Measurements from ENCODE around the gene CCNYL1. TPM values are rescaled to one million over a fixed set of nuclear protein-coding genes. Genes with fewer than 3 reads are reported as not detected.
A peak's percentile ranks its signal among the peaks of the same experiment; 100 is the strongest.

Gene CCNYL1
- total and polyA plus RNA-seq, 12 donors = 2.0 to 13.3 (median 6.6) TPM

GRCh38 chr2:207706936-207707860 is 4.2 kb upstream of the CCNYL1 start:
- H3K4me3 ChIP-seq = no peak overlapping the region
- 43 to 56% (median 48%) methylated on average over 4 of the region's 4 CpGs for WGBS, 4 donors
- no peaks in the 10 kb centered on the region for H3K27me3 ChIP-seq
- TF ChIP-seq CTCF (IDR thresholded peaks at IDR 0.05) (no peak), POLR2A (IDR thresholded peaks at IDR 0.05) (no peak)
- no peak overlapping the region for H3K27ac ChIP-seq
- no peaks in the 10 kb centered on the region for H3K36me3 ChIP-seq (replicated peaks in 1 of 2)
- no peak for DNase-seq
- intact Hi-C loops (cut with DNase I) = no loop called here
- H3K9me3 ChIP-seq (replicated peaks in 1 of 3) = no peaks in the 10 kb centered on the region
- peaks cover 5 to 8% of the 10 kb centered on the region in 2 donors for H3K4me1 ChIP-seq (replicated peaks in 1 of 2)

- peak overlapping the region in 4 of 5 donors; percentile 68 to 95 (median 82) for H3K27ac ChIP-seq
- intact Hi-C loops (cut with DNase I) = loop anchor here in 1 of 2 donors (5.0 kb wide), 1 partner anchor 85 kb away; the partner anchor contains the start of gene METTL21A
- H3K36me3 ChIP-seq (replicated peaks in 1 of 2) = no peaks in the 10 kb centered on the region
- TF ChIP-seq POLR2A (IDR thresholded peaks at IDR 0.05) (no peak), CTCF (IDR thresholded peaks at IDR 0.05) (no peak)
- H3K4me3 ChIP-seq = peak overlapping the region; percentile 58 to 96 (median 88)
- H3K4me1 ChIP-seq (replicated peaks in 1 of 2) = peaks cover 5 to 17% of the 10 kb centered on the region in 2 donors
- WGBS, 4 donors = 0 to 1% (median 0%) methylated on average over 19 to 67 of the region's 67 CpGs
- DNase-seq = peak in 6 of 7 donors; percentile 35 to 68 (median 58)
- no peaks in the 10 kb centered on the region for H3K27me3 ChIP-seq
- no peaks in the 10 kb centered on the region for H3K9me3 ChIP-seq (replicated peaks in 1 of 3)
Measured at GRCh38 chr2:207711750-207712530, 500 bp downstream of the CCNYL1 start.

- TF ChIP-seq CTCF (IDR thresholded peaks at IDR 0.05) (no peak), POLR2A (IDR thresholded peaks at IDR 0.05) (no peak)
- Histone ChIP-seq H3K4me1 (replicated peaks in 1 of 2) (peaks cover 0 to 9% of the 10 kb centered on the region in 2 donors), H3K9me3 (replicated peaks in 1 of 3) (no peaks in the 10 kb centered on the region), H3K27me3 (no peaks in the 10 kb centered on the region), H3K36me3 (replicated peaks in 1 of 2) (no peaks in the 10 kb centered on the region), H3K4me3 (no peak overlapping the region), H3K27ac (no peak overlapping the region)
- intact Hi-C loops (cut with DNase I) = no loop called here
- WGBS, 4 donors = 94 to 99% (median 95%) methylated on average over 5 of the region's 5 CpGs
- DNase-seq = no peak
Measured at GRCh38 chr2:207716056-207716455, 4.6 kb downstream of the CCNYL1 start.

GRCh38 chr2:207718521-207718920 is 7.1 kb downstream of the CCNYL1 start:
- Histone ChIP-seq H3K27ac (no peak overlapping the region), H3K36me3 (replicated peaks in 1 of 2) (no peaks in the 10 kb centered on the region), H3K9me3 (replicated peaks in 1 of 3) (no peaks in the 10 kb centered on the region), H3K27me3 (no peaks in the 10 kb centered on the region), H3K4me1 (replicated peaks in 1 of 2) (no peaks in the 10 kb centered on the region), H3K4me3 (no peak overlapping the region)
- intact Hi-C loops (cut with DNase I) = no loop called here
- no peak for DNase-seq
- TF ChIP-seq POLR2A (IDR thresholded peaks at IDR 0.05) (no peak), CTCF (IDR thresholded peaks at IDR 0.05) (no peak)
- WGBS, 4 donors = 81 to 90% (median 84%) methylated on average over 3 of the region's 3 CpGs

Measured in adrenal gland (tissue), 12 donors.